Aorta (tissue), 5 donors: ENCODE measurements around the gene SERINC4. TPM values are rescaled to one million over a fixed set of nuclear protein-coding genes. Genes with fewer than 3 reads are reported as not detected.
A peak's percentile ranks its signal among the peaks of the same experiment; 100 is the strongest.
"Not testable (repeated sequence)": the region's sequence is repeated elsewhere in the genome, so short reads cannot be mapped to it uniquely, and the experiment has no call there.

ENCODE experiments used
- ATAC-seq: fragments of 200-7000 bp; cut with Tn5 transposase; one replicate; pipeline ENCODE4 v1.9.1; 2022; ENCODE audit warnings: moderate library complexity; ENCODE audit not compliant: low FRiP score
- DNase-seq, 2 donors: peaks; one replicate each; pipeline ENCODE4 v3.0.0-alpha.2; 2020
- H3K27ac ChIP-seq, 2 donors: one replicate each; pipeline ENCODE4 v1.5.1; 2013; ENCODE audit warnings: low read length in 2 of 2, mild to moderate bottlenecking in 2 of 2, moderate library complexity in 2 of 2, control low read depth in 1 of 2, inconsistent platforms in 1 of 2, low read depth in 1 of 2
- H3K27me3 ChIP-seq, 2 donors: one replicate each; pipeline ENCODE4 v1.6.1; 2013; ENCODE audit warnings: control low read depth in 1 of 2, low read length in 1 of 2, mild to moderate bottlenecking in 1 of 2, moderate library complexity in 1 of 2; ENCODE audit not compliant: insufficient read depth in 2 of 2, control insufficient read depth in 1 of 2
- H3K36me3 ChIP-seq, 2 donors: one replicate each; pipeline ENCODE4 v1.6.1; 2013; ENCODE audit warnings: control low read depth in 1 of 2, low read length in 1 of 2, mild to moderate bottlenecking in 1 of 2; ENCODE audit not compliant: insufficient read depth in 2 of 2, control insufficient read depth in 1 of 2
- H3K4me1 ChIP-seq, 2 donors: one replicate each; pipeline ENCODE4 v1.6.1; 2013; ENCODE audit warnings: low read length in 2 of 2, control low read depth in 1 of 2, mild to moderate bottlenecking in 1 of 2, moderate library complexity in 1 of 2; ENCODE audit not compliant: insufficient read depth in 2 of 2, control insufficient read depth in 1 of 2
- H3K4me3 ChIP-seq, 2 donors: one replicate each; pipeline ENCODE4 v1.5.1; 2013; ENCODE audit warnings: low read length in 2 of 2, control low read depth in 1 of 2, mild to moderate bottlenecking in 1 of 2
- H3K9me3 ChIP-seq: one replicate; pipeline ENCODE4 v1.6.1; 2013; ENCODE audit warnings: mild to moderate bottlenecking, low read length; ENCODE audit not compliant: control insufficient read depth
- WGBS, 2 donors: extraction: QIAGEN DNeasy Blood & Tissue Kit; methylation state at CpG; one replicate each; pipeline ENCODE4 v1.1.7; 2013; 5-methylcytosine and 5-hydroxymethylcytosine counted together
- intact Hi-C, 2 donors: fragments of 100-400 bp; cut with DNase I; formaldehyde crosslinking; loops; one replicate each; pipeline versions ENCODE4 v1.14.2 to v1.15.0; 2022
- microRNA-seq, 2 donors: library from miRNA; unstranded; fragments of <30 nt; microRNA quantifications; one replicate each; pipeline ENCODE4 v1.2.0, GENCODE V29; 2020
- polyA plus RNA-seq, 2 donors: library from polyadenylated mRNA; stranded (reverse); fragments of 200-250 nt; gene quantifications; one replicate each; pipeline ENCODE4 v1.2.3, GENCODE V29; 2013
- total RNA-seq, 2 donors: library from RNA; stranded (reverse); fragmentation: NEBNext Ultra II Directional; extraction: Animal tissue kit (Norgen Biotek cat#: 25700); gene quantifications; one replicate each; pipeline ENCODE4 v1.2.1, GENCODE V29; 2021
- donor health status: healthy with polysubstance abuse.
- donor health status: Bipolar disorder and iron deficiency.
- donor health status: DM: no; HTN: no; CAD: no.
- donor health status: DM: no; HTN: no; CAD: no.
- donor health status: DM: yes; HTN: yes; CAD: no.

The SERINC4 gene
- total and polyA plus RNA-seq, 4 donors, result 0.43 to 0.88 TPM; not detected in 2

DNA sequence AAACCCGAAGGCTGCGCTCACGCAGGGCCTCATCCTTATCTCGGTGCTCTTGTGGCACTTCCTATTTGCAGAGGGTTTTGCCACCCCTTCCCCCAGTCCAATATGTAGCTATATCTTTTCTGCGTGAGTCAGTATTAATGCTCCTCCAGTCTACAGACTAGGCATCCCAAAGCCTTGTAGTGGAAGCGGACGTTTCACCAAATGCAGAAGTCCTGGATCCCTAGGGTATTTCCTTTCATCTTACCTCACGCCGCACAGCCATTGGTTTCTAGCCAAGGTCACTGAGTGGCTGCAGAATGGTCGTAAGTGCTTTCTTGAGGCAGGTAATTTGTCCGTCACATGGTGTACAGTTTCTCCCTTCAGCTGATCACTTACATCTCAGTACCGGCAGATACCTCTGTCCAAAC is 53.1 kb downstream of the SERINC4 start:
- DNase-seq, H3K27me3 ChIP-seq, ATAC-seq, intact Hi-C loops, H3K4me1 ChIP-seq, H3K36me3 ChIP-seq, H3K9me3 ChIP-seq: not testable (repeated sequence)
- peak overlapping the region; percentile 75 to 92 for H3K4me3 ChIP-seq
- H3K27ac ChIP-seq, result peak overlapping the region in 1 of 2 donors; percentile 65
- WGBS, 2 donors, result 0 to 2% methylated on average over 12 of the region's 12 CpGs

GRCh38 chr15:43746245-43746902 is 53.6 kb downstream of the SERINC4 start, which contains the start of gene PDIA3:
Gene PDIA3 (plus strand): TSS chr15:43746438. CDS start chr15:43746540, 102 bp downstream.
- Histone ChIP-seq H3K4me3 (peak within 1 kb of the TSS; percentile 75 to 92), H3K27ac (peak within 1 kb of the TSS; percentile 59 to 84)
- peak; percentile 98 for ATAC-seq
- DNase-seq, result peak; percentile 96 to 98
- H3K27me3 ChIP-seq, H3K36me3 ChIP-seq, intact Hi-C loops, H3K4me1 ChIP-seq, H3K9me3 ChIP-seq: not testable (repeated sequence)
- 0 to 1% methylated on average over 73 to 84 of the region's 84 CpGs for WGBS, 2 donors

Small RNAs within 50 kb of the gene (microRNA-seq; reads per million reads assigned to microRNA genes)
- gene MIR1282, result 0 reads per million in 2 donors

Other genes starting within 250 kb of the SERINC4 start
- gene PPIP5K1, start 210.0 kb downstream of the SERINC4 start, total RNA-seq, result 10 to 100 TPM; 40.8 to 53.7 TPM
- 10 to 100 TPM in 1 of 2 donors, 1 to 10 TPM in 1; 8.3 to 13.4 TPM for gene PPIP5K1, start 210.0 kb downstream of the SERINC4 start, polyA plus RNA-seq
- not detected for gene CKMT1B, start 206.2 kb downstream of the SERINC4 start, total RNA-seq
- gene CKMT1B, start 206.2 kb downstream of the SERINC4 start, polyA plus RNA-seq, result 10 to 100 TPM in 1 of 2 donors, under 1 TPM in 1; 0.05 to 17.4 TPM
- under 1 TPM; 0.45 to 0.90 TPM for gene STRC, start 181.4 kb downstream of the SERINC4 start, total RNA-seq
- 1 to 10 TPM in 1 of 2 donors, not detected in 1; 1.2 TPM for gene STRC, start 181.4 kb downstream of the SERINC4 start, polyA plus RNA-seq
- 1 to 10 TPM; 7.0 to 9.3 TPM for gene CATSPER2, start 151.4 kb downstream of the SERINC4 start, total RNA-seq
- gene CATSPER2, start 151.4 kb downstream of the SERINC4 start, polyA plus RNA-seq, result 10 to 100 TPM in 1 of 2 donors, under 1 TPM in 1; 0.63 to 13.7 TPM
- gene CKMT1A, start 106.4 kb downstream of the SERINC4 start, total RNA-seq, result not detected
- 10 to 100 TPM in 1 of 2 donors, not detected in 1; 11.1 TPM for gene CKMT1A, start 106.4 kb downstream of the SERINC4 start, polyA plus RNA-seq
- 100 to 1,000 TPM; 304 to 313 TPM for gene PDIA3, start 53.8 kb downstream of the SERINC4 start, total RNA-seq
- gene PDIA3, start 53.8 kb downstream of the SERINC4 start, polyA plus RNA-seq, result 100 to 1,000 TPM; 156 to 219 TPM
- 1 to 10 TPM; 2.5 to 4.5 TPM for gene ELL3, start 23.3 kb downstream of the SERINC4 start, total RNA-seq
- gene ELL3, start 23.3 kb downstream of the SERINC4 start, polyA plus RNA-seq, result 1 to 10 TPM; 7.8 to 7.9 TPM
- 100 to 1,000 TPM; 733 to 789 TPM for gene SERF2, start 7.9 kb downstream of the SERINC4 start, total RNA-seq
- gene SERF2, start 7.9 kb downstream of the SERINC4 start, polyA plus RNA-seq, result 1,000 to 10,000 TPM; 1,795 to 2,327 TPM
- gene HYPK, start 379 bp upstream of the SERINC4 start, total RNA-seq, result 10 to 100 TPM; 12.6 to 16.3 TPM
- 10 to 100 TPM in 1 of 2 donors, 1 to 10 TPM in 1; 3.0 to 31.6 TPM for gene HYPK, start 379 bp upstream of the SERINC4 start, polyA plus RNA-seq
- 10 to 100 TPM; 20.1 to 20.6 TPM for gene MFAP1, start 24.5 kb upstream of the SERINC4 start, total RNA-seq
- 10 to 100 TPM; 13.7 to 19.2 TPM for gene MFAP1, start 24.5 kb upstream of the SERINC4 start, polyA plus RNA-seq
- 1 to 10 TPM; 4.8 to 6.5 TPM for gene WDR76, start 26.8 kb upstream of the SERINC4 start, total RNA-seq
- 1 to 10 TPM; 1.9 to 3.4 TPM for gene WDR76, start 26.8 kb upstream of the SERINC4 start, polyA plus RNA-seq